ENCODE results near the gene GPANK1.
"Not testable (repeated sequence)": the region's sequence is repeated elsewhere in the genome, so short reads cannot be mapped to it uniquely, and the experiment has no call there.

The GPANK1 gene

GRCh38 chr6:31664790-31665500 lies at the start of gene GPANK1:
GPANK1 (minus strand) TSS chr6:31664997; CDS start chr6:31664478, 519 bp downstream.
- peak; percentile 95 for DNase-seq (ENCODE audit: low read depth)

DNA sequence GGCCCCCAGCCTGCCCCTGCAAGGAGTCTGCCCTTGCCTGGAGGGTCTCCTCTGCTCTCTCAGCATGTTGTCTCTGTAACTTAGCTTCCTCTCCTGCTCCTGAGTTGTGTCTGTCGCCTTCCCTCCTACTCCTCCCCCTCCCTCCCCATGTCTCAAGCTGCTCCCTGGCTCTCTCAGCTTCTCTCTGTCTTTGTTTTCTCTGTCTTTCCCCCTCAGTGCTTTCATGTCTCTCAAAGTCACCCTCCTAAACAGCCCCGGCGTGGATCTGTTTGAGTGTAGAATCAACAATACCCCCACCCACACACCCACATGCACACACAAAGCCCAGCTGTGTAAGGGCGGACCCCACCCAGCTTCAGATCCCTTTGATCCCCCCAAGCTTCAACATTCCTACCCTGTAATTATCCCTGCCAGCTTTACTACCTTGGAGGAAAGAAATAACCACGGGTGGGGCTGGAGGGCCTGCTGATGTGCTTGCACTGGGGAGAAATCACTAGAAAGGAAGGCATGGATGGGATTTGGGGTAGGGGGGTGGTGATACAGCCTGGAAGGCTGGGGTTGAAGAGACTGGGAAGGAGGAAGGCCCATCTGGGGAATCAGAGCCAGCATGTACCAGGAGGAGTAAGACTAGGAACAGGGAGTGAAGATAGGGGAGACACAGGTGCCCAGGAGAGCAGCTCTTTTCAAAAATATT lies 49.3 kb upstream of the GPANK1 start:
- DNase-seq (ENCODE audit: low read depth): no peak

DNA sequence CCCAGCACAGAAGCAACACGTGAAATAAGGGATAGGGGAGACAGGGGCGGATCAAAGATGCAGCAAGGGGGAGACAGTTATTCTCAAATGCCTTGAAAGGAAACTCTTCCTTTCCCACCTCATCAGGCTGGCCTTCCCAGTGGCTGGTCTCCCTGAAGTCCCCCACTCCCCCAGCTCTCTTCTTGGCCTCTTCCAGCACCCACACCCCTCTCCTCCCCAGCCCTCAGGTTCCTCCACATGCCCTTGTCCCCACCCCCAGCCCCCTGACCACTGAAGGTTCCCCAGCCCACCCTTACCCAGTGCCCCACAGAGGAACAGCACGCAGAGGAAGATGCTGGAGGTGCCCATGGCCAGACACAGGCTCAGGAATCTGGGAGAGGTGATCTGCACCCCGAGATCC lies 48.7 kb upstream of the GPANK1 start:
- DNase-seq (ENCODE audit: low read depth): no peak

DNA sequence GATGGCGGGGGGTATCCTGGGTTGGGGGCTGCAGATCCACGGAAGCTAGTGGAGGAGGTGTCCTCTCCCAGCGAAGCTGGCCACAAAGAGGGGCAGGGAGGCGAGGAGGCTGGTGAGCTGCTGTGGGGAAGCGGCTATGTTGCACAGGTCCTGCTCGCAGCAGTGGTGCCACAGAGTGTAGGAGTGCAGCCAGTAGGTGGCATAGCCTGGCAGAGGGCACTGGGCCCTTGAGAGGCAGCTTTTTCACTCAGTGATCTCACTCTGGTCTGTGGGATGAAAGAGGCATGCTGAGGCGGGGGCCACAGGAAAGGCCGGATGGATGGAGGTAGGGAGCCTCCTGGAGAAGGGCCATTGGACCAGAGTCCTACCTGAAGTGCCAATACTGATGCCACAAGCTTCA lies 47.5 kb upstream of the GPANK1 start:
- no peak for DNase-seq (ENCODE audit: low read depth)

DNA sequence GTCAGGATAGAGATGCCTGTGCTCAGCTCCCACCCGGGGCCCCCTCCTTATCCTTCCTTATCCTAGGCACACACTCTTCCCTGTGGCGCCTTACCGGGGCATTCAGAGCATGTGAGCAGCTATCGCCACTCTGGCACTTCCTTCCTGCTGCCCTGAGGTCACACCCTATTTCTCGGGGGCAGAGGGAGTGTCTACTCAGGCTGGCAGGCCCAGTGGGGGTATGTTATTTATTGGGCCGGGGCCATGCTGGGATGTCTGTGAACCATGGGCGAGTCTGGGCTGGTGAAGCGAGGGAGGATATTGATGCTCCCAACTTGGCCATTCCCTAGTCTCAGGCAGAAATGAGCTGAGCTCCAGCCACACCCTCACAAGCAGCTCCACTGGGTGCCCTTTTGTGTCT lies 46.4 kb upstream of the GPANK1 start:
- no peak for DNase-seq (ENCODE audit: low read depth)

GRCh38 chr6:31710523-31711219 lies 45.9 kb upstream of the GPANK1 start:
- no peak for DNase-seq (ENCODE audit: low read depth)

- DNase-seq (ENCODE audit: low read depth): not testable (repeated sequence)
Measured at GRCh38 chr6:31709157-31709556, 44.4 kb upstream of the GPANK1 start.

GRCh38 chr6:31708224-31708623 lies 43.4 kb upstream of the GPANK1 start:
- no peak for DNase-seq (ENCODE audit: low read depth)

DNA sequence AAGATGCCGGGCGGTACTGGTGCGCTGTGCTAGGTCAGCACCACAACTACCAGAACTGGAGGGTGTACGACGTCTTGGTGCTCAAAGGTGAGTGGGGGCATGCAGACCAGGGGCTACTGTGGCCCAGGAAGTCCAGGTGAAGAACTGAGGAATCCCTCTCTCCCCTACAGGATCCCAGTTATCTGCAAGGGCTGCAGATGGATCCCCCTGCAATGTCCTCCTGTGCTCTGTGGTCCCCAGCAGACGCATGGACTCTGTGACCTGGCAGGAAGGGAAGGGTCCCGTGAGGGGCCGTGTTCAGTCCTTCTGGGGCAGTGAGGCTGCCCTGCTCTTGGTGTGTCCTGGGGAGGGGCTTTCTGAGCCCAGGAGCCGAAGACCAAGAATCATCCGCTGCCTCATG lies 42.9 kb upstream of the GPANK1 start:
- no peak for DNase-seq (ENCODE audit: low read depth)

DNA sequence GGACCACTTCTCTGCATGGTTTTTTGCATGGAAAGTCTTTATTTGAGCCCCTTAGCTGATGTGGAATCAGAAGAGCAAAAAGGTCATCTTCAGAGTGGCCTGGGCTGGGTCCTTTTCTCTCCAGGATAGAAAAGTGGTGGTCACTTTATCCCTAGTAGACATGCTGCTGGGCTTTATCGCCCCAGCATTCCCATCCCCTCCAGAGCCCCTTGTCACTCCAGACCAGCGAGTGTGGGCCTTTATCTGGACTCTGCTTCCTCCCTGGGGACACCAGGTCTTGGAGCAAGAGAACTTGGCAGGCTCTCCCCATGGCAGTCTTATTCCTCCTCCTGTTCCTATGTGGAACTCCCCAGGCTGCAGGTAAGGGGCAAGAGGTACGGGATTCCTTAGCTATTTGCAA lies 41.8 kb upstream of the GPANK1 start, which contains the start of gene LY6G6F:
Gene LY6G6F, plus strand, starts transcription at position 268 of the 400 bp plus-strand sequence. Its CDS starts 41 bp downstream, at position 309.
- no peak for DNase-seq (ENCODE audit: low read depth)

GRCh38 chr6:31705931-31706330 lies 41.1 kb upstream of the GPANK1 start:
- no peak for DNase-seq (ENCODE audit: low read depth)

DNA sequence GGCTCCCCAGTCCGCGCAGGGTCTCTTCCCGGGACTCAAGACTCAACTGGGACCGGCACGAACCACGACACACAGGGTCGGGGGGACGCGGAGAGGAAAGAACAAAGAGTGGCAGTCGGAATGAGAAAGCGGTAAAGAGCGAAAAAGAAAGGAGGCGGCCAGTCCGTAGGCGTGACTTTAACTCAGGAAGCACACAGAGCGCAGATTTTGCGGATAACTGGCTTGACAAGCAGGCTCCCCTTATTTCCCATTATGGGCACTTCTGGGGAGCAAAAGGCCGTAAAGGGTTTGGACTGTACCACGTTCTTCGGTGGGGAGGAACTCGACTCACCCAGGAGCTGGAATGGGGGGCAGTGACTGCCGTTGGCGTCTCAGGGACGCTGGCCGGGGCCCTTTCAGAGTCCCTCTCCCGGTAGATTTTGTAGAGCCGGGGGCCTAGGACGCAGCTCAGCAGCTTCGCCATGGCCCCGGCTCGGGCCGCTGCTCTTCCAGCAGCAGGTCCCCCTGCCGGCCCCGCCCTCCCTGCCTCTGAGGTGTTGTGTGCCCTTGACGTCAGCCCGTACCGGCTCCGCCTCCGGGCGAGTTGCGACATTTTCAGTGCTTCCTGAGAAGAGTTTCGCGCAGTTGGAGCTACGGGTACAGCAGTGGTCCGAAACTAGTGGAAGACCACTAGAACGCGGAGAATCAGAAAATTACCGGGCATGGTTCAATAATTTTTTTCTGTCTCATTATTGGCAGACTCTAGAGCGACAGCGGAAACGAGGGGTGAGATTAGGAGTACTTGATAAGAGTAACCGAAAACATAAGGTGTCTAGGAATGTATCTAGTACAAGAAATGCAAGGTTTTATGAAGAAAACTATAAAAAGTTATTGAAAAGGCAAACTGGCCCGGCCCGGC lies 38.3 kb upstream of the GPANK1 start, which contains the start of gene ABHD16A:
Gene ABHD16A, minus strand, starts transcription at position 506 of the 898 bp plus-strand sequence. Its CDS starts 43 bp downstream, at position 463.
- peak; percentile 98 for DNase-seq (ENCODE audit: low read depth)

- DNase-seq (ENCODE audit: low read depth): no peak
Measured at GRCh38 chr6:31702405-31702818, 37.6 kb upstream of the GPANK1 start.

- no peak for DNase-seq (ENCODE audit: low read depth)
Measured at GRCh38 chr6:31701666-31702404, 37.0 kb upstream of the GPANK1 start.

- DNase-seq (ENCODE audit: low read depth): no peak
Measured at GRCh38 chr6:31700740-31701401, 36.1 kb upstream of the GPANK1 start.

DNA sequence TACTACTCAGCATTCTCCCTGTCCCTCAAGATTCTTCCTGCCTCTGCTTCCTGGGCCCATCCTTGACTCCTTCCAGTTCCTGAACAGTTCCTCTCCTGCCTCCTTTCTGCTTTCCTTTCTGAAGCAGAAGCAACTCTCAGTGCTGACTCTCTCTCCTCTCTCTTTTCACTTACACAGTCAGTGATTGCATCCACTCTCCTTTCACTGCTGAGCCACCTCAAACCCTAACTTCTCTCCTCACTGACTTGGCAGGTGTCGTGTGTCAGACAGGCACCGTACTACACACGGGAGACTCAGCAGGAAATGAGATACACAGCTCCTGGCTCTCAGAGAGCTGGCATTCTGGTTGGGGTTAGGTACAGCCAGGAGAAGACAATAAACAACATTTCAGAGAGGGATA lies 32.8 kb upstream of the GPANK1 start:
- no peak for DNase-seq (ENCODE audit: low read depth)

DNA sequence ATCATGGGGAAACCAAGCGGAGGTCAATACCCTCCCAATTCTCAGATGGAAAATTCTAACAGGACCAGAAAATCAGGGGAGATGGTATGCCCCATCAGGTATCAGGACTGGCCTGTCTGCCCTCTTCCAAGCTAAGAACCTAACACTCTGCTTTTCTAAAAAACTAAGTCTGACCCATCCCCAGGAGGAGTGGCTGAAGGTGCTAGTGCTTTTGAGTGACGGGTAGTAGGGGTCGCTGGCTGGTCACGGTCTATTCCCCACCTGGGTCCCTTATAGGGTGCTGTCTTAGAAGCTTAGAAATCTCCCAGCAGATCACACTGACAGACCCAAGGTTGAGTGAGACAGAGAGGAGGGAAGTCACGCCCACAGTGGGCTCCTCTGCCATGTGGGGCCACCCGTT lies 28.7 kb upstream of the GPANK1 start:
- DNase-seq (ENCODE audit: low read depth): no peak

DNA sequence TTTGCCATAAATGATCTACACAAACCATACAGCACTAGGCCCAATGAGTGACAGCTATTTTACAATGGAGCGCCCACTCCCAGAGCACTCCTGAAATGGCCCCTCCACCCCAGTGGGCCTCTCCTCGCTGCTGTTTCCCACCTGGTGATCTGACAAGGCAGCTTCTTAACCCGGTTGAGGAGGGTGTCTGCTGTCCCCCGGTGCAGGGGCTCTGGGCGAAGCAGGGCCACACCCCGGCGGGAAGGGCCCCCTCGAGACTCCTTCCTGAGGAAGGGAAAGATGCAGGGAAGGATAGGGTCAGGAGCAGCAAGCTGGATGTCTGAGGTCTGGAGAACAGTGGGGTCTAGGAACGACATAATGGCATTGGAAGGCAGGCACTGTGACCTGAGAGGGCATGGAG lies 28.1 kb upstream of the GPANK1 start:
- no peak for DNase-seq (ENCODE audit: low read depth)

GRCh38 chr6:31692353-31692752 lies 27.6 kb upstream of the GPANK1 start:
- no peak for DNase-seq (ENCODE audit: low read depth)

- DNase-seq (ENCODE audit: low read depth): no peak
Measured at GRCh38 chr6:31691564-31692108, 26.8 kb upstream of the GPANK1 start.

All from fibroblast of gingiva (primary cell).